Measurements from ENCODE around the gene GOLM1. TPM values are rescaled to one million over a fixed set of nuclear protein-coding genes. Genes with fewer than 3 reads are reported as not detected.
A peak's percentile ranks its signal among the peaks of the same experiment; 100 is the strongest.

Gene GOLM1
- total and polyA plus RNA-seq, 2 of the 4 experiments (the other 2 are of a cell fraction): 54.8 to 59.2 TPM

DNA sequence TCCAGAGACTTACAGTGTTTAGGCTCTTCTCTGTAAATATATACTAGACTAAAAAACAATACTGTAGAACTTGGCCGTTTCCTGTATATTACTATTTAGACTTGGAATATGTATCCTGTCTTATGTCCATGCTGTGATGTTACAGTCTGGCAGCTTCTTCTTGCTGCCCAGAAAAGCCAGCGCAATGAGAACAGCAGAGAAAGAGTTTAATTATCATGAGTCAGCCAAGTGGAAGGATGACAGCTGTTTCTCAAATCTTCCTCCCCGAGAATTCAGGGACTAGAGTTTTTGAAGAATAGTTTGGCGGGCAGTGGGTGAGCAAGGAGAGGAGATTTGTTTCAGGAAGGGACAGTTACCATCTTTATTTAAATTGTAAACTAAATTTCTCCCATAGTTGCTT lies 120.9 kb downstream of the GOLM1 start:
- peaks cover 0 to 7% of the 10 kb centered on the region in 2 experiments; a peak in 2 of 4 replicates for H3K79me1 ChIP-seq (ENCODE audit: low read depth in 1 of 2, low read length in 2 of 2)
- no peak overlapping the region for H2BK5ac ChIP-seq (ENCODE audit: low read depth, low read length, poor library complexity, severe bottlenecking)
- TF ChIP-seq RCOR1 (IDR thresholded peaks at IDR 0.05; ENCODE audit: insufficient replicate concordance, low read length): no peak
- TF ChIP-seq BHLHE40 (IDR thresholded peaks at IDR 0.05; ENCODE audit: low read depth, low read length): no peak
- TF ChIP-seq MXI1 (IDR thresholded peaks at IDR 0.05; ENCODE audit: borderline replicate concordance, low read depth, low read length): no peak
- no peak for TF ChIP-seq SMC3 (IDR thresholded peaks at IDR 0.05; ENCODE audit: low read depth, low read length)
- no peak for TF ChIP-seq FOS (IDR thresholded peaks at IDR 0.05; ENCODE audit: low read depth, low read length)
- no peak for TF ChIP-seq CEBPB (IDR thresholded peaks at IDR 0.05; ENCODE audit: low read depth, low read length)
- TF ChIP-seq, protein P1, sequence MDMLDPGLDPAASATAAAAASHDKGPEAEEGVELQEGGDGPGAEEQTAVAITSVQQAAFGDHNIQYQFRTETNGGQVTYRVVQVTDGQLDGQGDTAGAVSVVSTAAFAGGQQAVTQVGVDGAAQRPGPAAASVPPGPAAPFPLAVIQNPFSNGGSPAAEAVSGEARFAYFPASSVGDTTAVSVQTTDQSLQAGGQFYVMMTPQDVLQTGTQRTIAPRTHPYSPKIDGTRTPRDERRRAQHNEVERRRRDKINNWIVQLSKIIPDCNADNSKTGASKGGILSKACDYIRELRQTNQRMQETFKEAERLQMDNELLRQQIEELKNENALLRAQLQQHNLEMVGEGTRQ (IDR thresholded peaks at IDR 0.05; ENCODE audit: low read depth, low read length): no peak
- TF ChIP-seq NFE2L2 (IDR thresholded peaks at IDR 0.05; ENCODE audit: low read depth, low read length): no peak
- no peak for TF ChIP-seq CHD1 (IDR thresholded peaks at IDR 0.05; ENCODE audit: low read depth, low read length)
- TF ChIP-seq, protein P2, sequence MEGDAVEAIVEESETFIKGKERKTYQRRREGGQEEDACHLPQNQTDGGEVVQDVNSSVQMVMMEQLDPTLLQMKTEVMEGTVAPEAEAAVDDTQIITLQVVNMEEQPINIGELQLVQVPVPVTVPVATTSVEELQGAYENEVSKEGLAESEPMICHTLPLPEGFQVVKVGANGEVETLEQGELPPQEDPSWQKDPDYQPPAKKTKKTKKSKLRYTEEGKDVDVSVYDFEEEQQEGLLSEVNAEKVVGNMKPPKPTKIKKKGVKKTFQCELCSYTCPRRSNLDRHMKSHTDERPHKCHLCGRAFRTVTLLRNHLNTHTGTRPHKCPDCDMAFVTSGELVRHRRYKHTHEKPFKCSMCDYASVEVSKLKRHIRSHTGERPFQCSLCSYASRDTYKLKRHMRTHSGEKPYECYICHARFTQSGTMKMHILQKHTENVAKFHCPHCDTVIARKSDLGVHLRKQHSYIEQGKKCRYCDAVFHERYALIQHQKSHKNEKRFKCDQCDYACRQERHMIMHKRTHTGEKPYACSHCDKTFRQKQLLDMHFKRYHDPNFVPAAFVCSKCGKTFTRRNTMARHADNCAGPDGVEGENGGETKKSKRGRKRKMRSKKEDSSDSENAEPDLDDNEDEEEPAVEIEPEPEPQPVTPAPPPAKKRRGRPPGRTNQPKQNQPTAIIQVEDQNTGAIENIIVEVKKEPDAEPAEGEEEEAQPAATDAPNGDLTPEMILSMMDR (conservative IDR thresholded peaks at IDR 0.05; ENCODE audit: low read depth, low read length): no peak
- TF ChIP-seq, protein P3, sequence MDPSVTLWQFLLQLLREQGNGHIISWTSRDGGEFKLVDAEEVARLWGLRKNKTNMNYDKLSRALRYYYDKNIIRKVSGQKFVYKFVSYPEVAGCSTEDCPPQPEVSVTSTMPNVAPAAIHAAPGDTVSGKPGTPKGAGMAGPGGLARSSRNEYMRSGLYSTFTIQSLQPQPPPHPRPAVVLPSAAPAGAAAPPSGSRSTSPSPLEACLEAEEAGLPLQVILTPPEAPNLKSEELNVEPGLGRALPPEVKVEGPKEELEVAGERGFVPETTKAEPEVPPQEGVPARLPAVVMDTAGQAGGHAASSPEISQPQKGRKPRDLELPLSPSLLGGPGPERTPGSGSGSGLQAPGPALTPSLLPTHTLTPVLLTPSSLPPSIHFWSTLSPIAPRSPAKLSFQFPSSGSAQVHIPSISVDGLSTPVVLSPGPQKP (IDR thresholded peaks at IDR 0.05; ENCODE audit: borderline replicate concordance, low read depth, low read length): no peak
- no peak for TF ChIP-seq RAD21 (IDR thresholded peaks at IDR 0.05; ENCODE audit: low read length)
- no peak for TF ChIP-seq POLR2A (IDR thresholded peaks at IDR 0.05; ENCODE audit: low read depth, low read length)
- no peak for TF ChIP-seq RFX5 (IDR thresholded peaks at IDR 0.05; ENCODE audit: low read depth, low read length)
- TF ChIP-seq MAFK (IDR thresholded peaks at IDR 0.05; ENCODE audit: low read depth, low read length): no peak
- no peak for TF ChIP-seq MAZ (IDR thresholded peaks at IDR 0.05; ENCODE audit: borderline replicate concordance, low read depth, low read length)
- no peak overlapping the region for H3K27ac ChIP-seq (ENCODE audit: insufficient read depth, low read length)
- peaks cover 14% of the 10 kb centered on the region for H3K36me3 ChIP-seq (ENCODE audit: control insufficient read depth, insufficient read depth, low read length)
- ChIA-PET CTCF (interaction anchor here (1.0 kb wide), 1 partner anchor 10 kb away, joined by 3 read pairs; no protein-coding TSS in a partner anchor), POLR2A (ENCODE audit: unreplicated experiment) (no interaction called here)
- no peaks in the 10 kb centered on the region for H3K4me1 ChIP-seq (ENCODE audit: control insufficient read depth, insufficient read depth, low read length)
- H2AK9ac ChIP-seq (replicated peaks; ENCODE audit: low read depth, low read length, poor library complexity): no peak overlapping the region
- in situ Hi-C loops (cut with MboI; ENCODE audit: low sequenced_read_pairs): no loop called here
- WGBS, 2 experiments (ENCODE audit: extremely low coverage in 2 of 2, insufficient read length in 1 of 2): 80% methylated on average over 1 of the region's 4 CpGs; no CpG with 5 or more reads in 1 of the 2 experiments
- no peaks in the 10 kb centered on the region for H3K9me1 ChIP-seq (ENCODE audit: insufficient read depth, low read length)
- H3K23ac ChIP-seq (ENCODE audit: low read depth, low read length): no peak overlapping the region
- no peak overlapping the region for H4K8ac ChIP-seq (ENCODE audit: low read depth in 2 of 2, low read length in 2 of 2)
- H2BK15ac ChIP-seq (ENCODE audit: low read depth, low read length): no peak overlapping the region
- no peak overlapping the region for H3K18ac ChIP-seq (ENCODE audit: low read depth, low read length)
- H3K9me3 ChIP-seq (ENCODE audit: control insufficient read depth, insufficient read depth, low read length): no peaks in the 10 kb centered on the region
- DNase-seq (peak; percentile 27), ATAC-seq (ENCODE audit: low read depth) (no peak)
- intact Hi-C loops (cut with micrococcal nuclease): no loop called here
- H2AK5ac ChIP-seq (ENCODE audit: low read depth, low read length): no peak overlapping the region
- H3K9ac ChIP-seq (ENCODE audit: low read depth, low read length): no peak overlapping the region
- H4K5ac ChIP-seq (ENCODE audit: low read depth, low read length): no peak overlapping the region
- no peak overlapping the region for H2AFZ ChIP-seq (replicated peaks; ENCODE audit: low read length, poor library complexity)
- no peak overlapping the region for H3K56ac ChIP-seq (ENCODE audit: extremely low read depth, insufficient read depth, low read length)
- no peak overlapping the region for H3K4me3 ChIP-seq (ENCODE audit: insufficient read depth, low read depth, low read length)
- H3K27me3 ChIP-seq (ENCODE audit: control insufficient read depth, insufficient read depth, low read length): no peaks in the 10 kb centered on the region
- no peak overlapping the region for H3K4ac ChIP-seq (ENCODE audit: low read depth, low read length)
- H3K4me2 ChIP-seq (ENCODE audit: low read depth, low read length): no peak overlapping the region
- H2BK20ac ChIP-seq (ENCODE audit: low read depth, low read length): no peak overlapping the region
- no peak overlapping the region for H3K14ac ChIP-seq (replicated peaks; ENCODE audit: low read depth, low read length)
- H4K91ac ChIP-seq (ENCODE audit: insufficient read depth, low read depth, low read length): no peak overlapping the region
- BruUV-seq (replicated peaks): no TSS peak
- dilution Hi-C loops (cut with HindIII; ENCODE audit: low sequenced_read_pairs, unreplicated experiment): no loop called here
- no peak overlapping the region for H2BK120ac ChIP-seq (ENCODE audit: low read depth, low read length)
- no peaks in the 10 kb centered on the region for H4K20me1 ChIP-seq (ENCODE audit: insufficient read depth, low read length)

Measured in IMR-90 (cell line).